Gastroesophageal sphincter (tissue), 4 donors: ENCODE data around the gene CNGA4. TPM values are rescaled to one million over a fixed set of nuclear protein-coding genes. Genes with fewer than 3 reads are reported as not detected.
"Not testable (repeated sequence)": the region's sequence is repeated elsewhere in the genome, so short reads cannot be mapped to it uniquely, and the experiment has no call there.

Experiments used
- ATAC-seq: fragments of 150-250 bp; one replicate; pipeline ENCODE4 v1.9.1; 2016; ENCODE audit warnings: mild to moderate bottlenecking, moderate library complexity
- H3K27ac ChIP-seq, 4 donors: fragments of 200-600 bp; sonication (generic) in 3 of 4; 1 replicate in 3 of 4; 2 replicates in 1 of 4; pipeline ENCODE4 v1.5.1; 2016 to 2019
- H3K27me3 ChIP-seq: fragments of 200-600 bp; sonication (generic); one replicate; pipeline ENCODE4 v1.5.1; 2019
- H3K36me3 ChIP-seq, 2 donors: fragments of 200-600 bp; sonication (generic); one replicate each; pipeline ENCODE4 v1.5.1; 2019; ENCODE audit warnings: control low read depth in 1 of 2
- H3K4me1 ChIP-seq, 3 donors: fragments of 200-600 bp; sonication (generic); 1 replicate in 2 of 3; 2 replicates in 1 of 3; pipeline ENCODE4 v1.5.1; 2016 to 2019; ENCODE audit warnings: control low read depth in 2 of 3
- H3K4me3 ChIP-seq, 2 donors: fragments of 200-600 bp; sonication (generic); one replicate each; pipeline ENCODE4 v1.5.1; 2019; ENCODE audit warnings: mild to moderate bottlenecking in 1 of 2, moderate library complexity in 1 of 2
- H3K9me3 ChIP-seq, 3 donors: fragments of 200-600 bp; sonication (generic); one replicate each; pipeline ENCODE4 v1.5.1; 2017 to 2019; ENCODE audit warnings: control low read depth in 2 of 3
- EP300 ChIP-seq: sonication (generic); formaldehyde crosslinking; IDR thresholded peaks from one replicate; pipeline ENCODE4 v1.6.1; 2017; ENCODE audit warnings: antibody characterized with exemption, mild to moderate bottlenecking
- POLR2A ChIP-seq, 2 donors: fragments of 450-650 bp; IDR thresholded peaks; one replicate each; pipeline ENCODE4 v1.6.1; 2017; ENCODE audit warnings: antibody characterized with exemption in 2 of 2, mild to moderate bottlenecking in 2 of 2, moderate library complexity in 1 of 2
- POLR2AphosphoS5 ChIP-seq: sonication (generic); formaldehyde crosslinking; IDR thresholded peaks from one replicate; pipeline ENCODE4 v1.6.1; 2017; ENCODE audit warnings: antibody characterized with exemption
- WGBS, 2 donors: methylation state at CpG; one replicate each; pipeline ENCODE4 v1.1.5; 2018; ENCODE audit warnings: low coverage in 1 of 2; 5-methylcytosine and 5-hydroxymethylcytosine counted together
- total RNA-seq, 4 donors: library from RNA; depleted of rRNA; stranded (reverse); fragments of >200 nt; gene quantifications; one replicate each; pipeline ENCODE4 v1.1.0, GENCODE V29; 2016
- TF ChIP-seq, protein P1 (sequence below), 4 experiments: fragments of 200-600 bp in 2 of 4; fragments of 450-650 bp in 2 of 4; sonication (generic) in 1 of 4; IDR thresholded peaks; one replicate each; pipeline ENCODE4 v1.5.1; 2017 to 2019; ENCODE audit warnings: antibody characterized with exemption in 4 of 4, mild to moderate bottlenecking in 2 of 4, moderate library complexity in 2 of 4

CNGA4 gene
- total RNA-seq, 4 donors from 2014 or later: 0.73 TPM; not detected in 3

DNA sequence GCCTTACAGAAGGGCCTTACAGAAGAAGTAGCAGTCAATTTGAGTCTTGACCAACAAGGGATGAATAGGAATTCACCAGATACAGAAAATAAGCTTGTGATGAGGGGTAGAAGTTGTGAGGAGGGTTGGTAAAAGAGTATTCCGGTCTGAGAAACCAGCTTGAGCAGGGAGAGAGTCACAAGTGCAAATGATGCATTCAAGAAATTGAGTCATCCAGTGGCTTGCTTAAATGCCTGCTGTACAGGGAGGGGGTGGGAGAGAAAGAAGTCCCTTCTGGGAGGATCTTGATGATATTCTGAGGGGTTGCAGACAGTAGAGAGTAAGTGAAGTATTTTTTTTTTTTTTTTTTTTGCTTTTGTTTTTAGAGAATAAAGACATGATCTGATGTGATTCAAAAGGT is 29.9 kb downstream of the CNGA4 start:
- Histone ChIP-seq H3K4me1 (peaks cover 0 to 9% (median 0%) of the 10 kb centered on the region in 3 donors), H3K27me3 (peaks cover 8% of the 10 kb centered on the region), H3K4me3 (no peak overlapping the region), H3K36me3 (no peaks in the 10 kb centered on the region), H3K9me3 (no peaks in the 10 kb centered on the region), H3K27ac (no peak overlapping the region)
- TF ChIP-seq POLR2A (IDR thresholded peaks at IDR 0.05) (no peak), EP300 (no peak), POLR2AphosphoS5 (no peak)
- TF ChIP-seq, protein P1, sequence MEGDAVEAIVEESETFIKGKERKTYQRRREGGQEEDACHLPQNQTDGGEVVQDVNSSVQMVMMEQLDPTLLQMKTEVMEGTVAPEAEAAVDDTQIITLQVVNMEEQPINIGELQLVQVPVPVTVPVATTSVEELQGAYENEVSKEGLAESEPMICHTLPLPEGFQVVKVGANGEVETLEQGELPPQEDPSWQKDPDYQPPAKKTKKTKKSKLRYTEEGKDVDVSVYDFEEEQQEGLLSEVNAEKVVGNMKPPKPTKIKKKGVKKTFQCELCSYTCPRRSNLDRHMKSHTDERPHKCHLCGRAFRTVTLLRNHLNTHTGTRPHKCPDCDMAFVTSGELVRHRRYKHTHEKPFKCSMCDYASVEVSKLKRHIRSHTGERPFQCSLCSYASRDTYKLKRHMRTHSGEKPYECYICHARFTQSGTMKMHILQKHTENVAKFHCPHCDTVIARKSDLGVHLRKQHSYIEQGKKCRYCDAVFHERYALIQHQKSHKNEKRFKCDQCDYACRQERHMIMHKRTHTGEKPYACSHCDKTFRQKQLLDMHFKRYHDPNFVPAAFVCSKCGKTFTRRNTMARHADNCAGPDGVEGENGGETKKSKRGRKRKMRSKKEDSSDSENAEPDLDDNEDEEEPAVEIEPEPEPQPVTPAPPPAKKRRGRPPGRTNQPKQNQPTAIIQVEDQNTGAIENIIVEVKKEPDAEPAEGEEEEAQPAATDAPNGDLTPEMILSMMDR (IDR thresholded peaks at IDR 0.05): no peak
- no peak for ATAC-seq
- WGBS, 2 donors: 82 to 100% methylated on average over 1 of the region's 1 CpG

GRCh38 chr11:6269994-6270393 is 31.1 kb downstream of the CNGA4 start:
- ATAC-seq: no peak
- WGBS, 2 donors: 100% methylated on average over 1 of the region's 24 CpGs; no CpG with 5 or more reads in 1 of the 2 donors
- no peak for TF ChIP-seq POLR2AphosphoS5
- TF ChIP-seq EP300: no peak
- TF ChIP-seq, protein P1 (IDR thresholded peaks at IDR 0.05): no peak
- no peak for TF ChIP-seq POLR2A (IDR thresholded peaks at IDR 0.05)
- H3K9me3 ChIP-seq: no peaks in the 10 kb centered on the region
- H3K4me3 ChIP-seq: no peak overlapping the region
- H3K36me3 ChIP-seq: no peaks in the 10 kb centered on the region
- H3K27ac ChIP-seq: no peak overlapping the region
- peaks cover 8% of the 10 kb centered on the region for H3K27me3 ChIP-seq
- H3K4me1 ChIP-seq: peaks cover 0 to 9% (median 0%) of the 10 kb centered on the region in 3 donors

- Histone ChIP-seq H3K27ac (no peak overlapping the region), H3K9me3 (no peaks in the 10 kb centered on the region), H3K36me3 (no peaks in the 10 kb centered on the region), H3K27me3 (peaks cover 8% of the 10 kb centered on the region), H3K4me1 (peaks cover 0 to 9% (median 0%) of the 10 kb centered on the region in 3 donors), H3K4me3 (no peak overlapping the region)
- 79 to 89% methylated on average over 3 to 13 of the region's 41 CpGs for WGBS, 2 donors
- no peak for ATAC-seq
- TF ChIP-seq, protein P1 (IDR thresholded peaks at IDR 0.05): no peak
- TF ChIP-seq POLR2AphosphoS5 (no peak), EP300 (no peak), POLR2A (IDR thresholded peaks at IDR 0.05) (no peak)
Measured at GRCh38 chr11:6270584-6271246, 31.8 kb downstream of the CNGA4 start.

DNA sequence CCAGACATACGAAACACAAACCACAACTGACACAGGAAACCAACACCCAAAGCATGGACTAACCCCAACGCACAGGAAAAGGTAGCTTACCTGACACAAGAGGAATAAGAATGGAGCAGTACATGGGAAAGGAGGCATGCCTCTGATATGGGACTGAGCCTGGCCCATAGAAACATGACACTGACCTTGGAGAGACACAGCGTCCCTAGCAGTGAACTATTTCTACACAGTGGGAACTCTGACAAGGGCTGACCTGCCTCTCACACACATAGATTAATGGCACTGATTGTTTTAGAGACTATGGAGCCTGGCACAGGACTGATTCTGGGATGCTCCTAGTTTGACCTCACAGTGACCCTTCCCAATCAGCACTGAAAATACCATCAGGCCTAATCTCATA is 32.7 kb downstream of the CNGA4 start:
- WGBS, 2 donors: 100% methylated on average over 1 of the region's 3 CpGs; no CpG with 5 or more reads in 1 of the 2 donors
- ATAC-seq: no peak
- TF ChIP-seq, protein P1 (IDR thresholded peaks at IDR 0.05): no peak
- TF ChIP-seq POLR2AphosphoS5 (no peak), POLR2A (IDR thresholded peaks at IDR 0.05) (no peak), EP300 (no peak)

GRCh38 chr11:6273188-6273587 is 34.3 kb downstream of the CNGA4 start:
- Histone ChIP-seq H3K4me1 (peaks cover 0 to 9% (median 0%) of the 10 kb centered on the region in 3 donors), H3K4me3 (no peak overlapping the region), H3K27me3 (peaks cover 19% of the 10 kb centered on the region), H3K36me3 (no peaks in the 10 kb centered on the region), H3K27ac (no peak overlapping the region), H3K9me3 (peaks cover 0 to 8% (median 0%) of the 10 kb centered on the region in 3 donors)
- 26 to 41% methylated on average over 4 of the region's 4 CpGs for WGBS, 2 donors
- TF ChIP-seq POLR2AphosphoS5 (no peak), EP300 (no peak), POLR2A (IDR thresholded peaks at IDR 0.05) (no peak)
- TF ChIP-seq, protein P1 (IDR thresholded peaks at IDR 0.05): no peak
- ATAC-seq: no peak

More for the DNA sequence above, 32.7 kb downstream of the CNGA4 start:
- Histone ChIP-seq H3K36me3 (no peaks in the 10 kb centered on the region), H3K9me3 (peaks cover 0 to 2% (median 0%) of the 10 kb centered on the region in 3 donors), H3K27ac (no peak overlapping the region), H3K4me1 (peaks cover 0 to 9% (median 0%) of the 10 kb centered on the region in 3 donors), H3K27me3 (peaks cover 9% of the 10 kb centered on the region), H3K4me3 (no peak overlapping the region)

GRCh38 chr11:6280809-6281208 is 41.9 kb downstream of the CNGA4 start:
- ATAC-seq, H3K27ac ChIP-seq, H3K9me3 ChIP-seq, H3K36me3 ChIP-seq, H3K4me1 ChIP-seq, H3K4me3 ChIP-seq: not testable (repeated sequence)
- peaks cover 35% of the 10 kb centered on the region for H3K27me3 ChIP-seq
- WGBS, 2 donors: 27 to 55% methylated on average over 5 to 6 of the region's 7 CpGs
